ENCODE data around the gene KDELR3. TPM values are rescaled to one million over a fixed set of nuclear protein-coding genes. Genes with fewer than 3 reads are reported as not detected.

KDELR3 gene
- total RNA-seq, 1 donor from 2014 or later, result 3.7 TPM

DNA sequence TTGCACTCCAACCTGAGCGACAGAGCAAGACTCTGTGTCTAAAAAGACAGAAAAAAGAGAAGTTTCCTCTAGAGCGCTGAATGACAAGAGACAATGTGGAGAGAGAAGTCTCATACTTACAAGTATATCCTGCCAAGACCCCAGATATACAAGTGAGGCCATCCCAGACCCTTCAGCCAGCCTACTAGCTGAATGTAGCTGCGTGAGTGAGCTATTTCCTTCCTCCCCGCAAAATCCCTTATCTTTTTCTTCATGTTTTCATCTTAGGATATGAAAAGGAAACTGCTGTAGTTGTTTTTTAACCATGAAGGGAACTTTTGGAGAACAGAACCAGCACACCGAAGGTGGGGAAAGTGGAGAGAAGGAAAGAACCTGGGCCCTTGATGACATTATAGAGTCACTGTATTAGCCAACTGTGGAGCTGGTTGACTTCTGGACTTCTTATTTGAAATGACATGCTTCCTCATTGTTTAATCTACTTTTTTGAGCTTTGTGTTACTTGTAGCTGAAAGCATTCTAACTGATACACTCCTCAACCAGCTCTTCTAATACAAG is 42.6 kb downstream of the KDELR3 start:
- H3K36me3 Mint-ChIP-seq (ENCODE audit: low read depth, unreplicated experiment), result peaks cover 3% of the 10 kb centered on the region
- H3K4me1 Mint-ChIP-seq (ENCODE audit: unreplicated experiment), result peaks cover 35% of the 10 kb centered on the region
- no peaks in the 10 kb centered on the region for H3K9me3 Mint-ChIP-seq (ENCODE audit: unreplicated experiment)
- TF ChIP-seq, protein P1, sequence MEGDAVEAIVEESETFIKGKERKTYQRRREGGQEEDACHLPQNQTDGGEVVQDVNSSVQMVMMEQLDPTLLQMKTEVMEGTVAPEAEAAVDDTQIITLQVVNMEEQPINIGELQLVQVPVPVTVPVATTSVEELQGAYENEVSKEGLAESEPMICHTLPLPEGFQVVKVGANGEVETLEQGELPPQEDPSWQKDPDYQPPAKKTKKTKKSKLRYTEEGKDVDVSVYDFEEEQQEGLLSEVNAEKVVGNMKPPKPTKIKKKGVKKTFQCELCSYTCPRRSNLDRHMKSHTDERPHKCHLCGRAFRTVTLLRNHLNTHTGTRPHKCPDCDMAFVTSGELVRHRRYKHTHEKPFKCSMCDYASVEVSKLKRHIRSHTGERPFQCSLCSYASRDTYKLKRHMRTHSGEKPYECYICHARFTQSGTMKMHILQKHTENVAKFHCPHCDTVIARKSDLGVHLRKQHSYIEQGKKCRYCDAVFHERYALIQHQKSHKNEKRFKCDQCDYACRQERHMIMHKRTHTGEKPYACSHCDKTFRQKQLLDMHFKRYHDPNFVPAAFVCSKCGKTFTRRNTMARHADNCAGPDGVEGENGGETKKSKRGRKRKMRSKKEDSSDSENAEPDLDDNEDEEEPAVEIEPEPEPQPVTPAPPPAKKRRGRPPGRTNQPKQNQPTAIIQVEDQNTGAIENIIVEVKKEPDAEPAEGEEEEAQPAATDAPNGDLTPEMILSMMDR (IDR thresholded peaks at IDR 0.05; ENCODE audit: unreplicated experiment), result no peak
- no peak for DNase-seq (ENCODE audit: low spot score)
- peaks cover 12% of the 10 kb centered on the region for H3K27me3 Mint-ChIP-seq (ENCODE audit: unreplicated experiment)
- peak overlapping the region; percentile 74 for H3K27ac Mint-ChIP-seq (ENCODE audit: unreplicated experiment)
- H3K4me3 Mint-ChIP-seq (ENCODE audit: unreplicated experiment), result no peak overlapping the region

- Mint-ChIP-seq H3K27me3 (ENCODE audit: unreplicated experiment) (no peaks in the 10 kb centered on the region), H3K4me1 (ENCODE audit: unreplicated experiment) (peaks cover 19% of the 10 kb centered on the region), H3K36me3 (ENCODE audit: low read depth, unreplicated experiment) (no peaks in the 10 kb centered on the region), H3K9me3 (ENCODE audit: unreplicated experiment) (no peaks in the 10 kb centered on the region), H3K27ac (ENCODE audit: unreplicated experiment) (no peak overlapping the region), H3K4me3 (ENCODE audit: unreplicated experiment) (no peak overlapping the region)
- peak; percentile 43 for DNase-seq (ENCODE audit: low spot score)
- TF ChIP-seq, protein P1 (IDR thresholded peaks at IDR 0.05; ENCODE audit: unreplicated experiment), result no peak
Measured at GRCh38 chr22:38513063-38513462, 45.2 kb downstream of the KDELR3 start.

DNA sequence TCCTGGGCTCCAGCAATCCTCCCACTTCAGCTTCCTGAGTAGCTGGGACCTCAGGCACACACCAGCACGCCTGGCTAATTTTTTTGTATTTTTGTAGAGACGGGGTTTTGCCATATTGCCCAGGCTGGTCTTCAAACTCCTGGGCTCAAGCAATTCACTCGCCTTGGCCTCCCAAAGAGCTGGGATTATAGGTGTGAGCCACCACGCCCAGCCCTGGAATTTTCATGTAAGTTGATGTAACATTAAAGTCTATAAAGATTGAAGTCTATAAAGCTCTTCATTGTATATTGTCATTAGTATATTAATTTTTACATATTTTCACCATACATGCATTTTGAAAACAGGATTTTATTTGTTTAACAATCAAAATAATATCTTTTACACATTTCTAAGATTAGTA is 50.7 kb downstream of the KDELR3 start:
- Mint-ChIP-seq H3K36me3 (ENCODE audit: low read depth, unreplicated experiment) (no peaks in the 10 kb centered on the region), H3K27ac (ENCODE audit: unreplicated experiment) (no peak overlapping the region), H3K27me3 (ENCODE audit: unreplicated experiment) (peaks cover 2% of the 10 kb centered on the region), H3K9me3 (ENCODE audit: unreplicated experiment) (no peaks in the 10 kb centered on the region), H3K4me1 (ENCODE audit: unreplicated experiment) (no peaks in the 10 kb centered on the region), H3K4me3 (ENCODE audit: unreplicated experiment) (no peak overlapping the region)
- no peak for DNase-seq (ENCODE audit: low spot score)
- TF ChIP-seq, protein P1 (IDR thresholded peaks at IDR 0.05; ENCODE audit: unreplicated experiment), result no peak

GRCh38 chr22:38519453-38520250 is 51.8 kb downstream of the KDELR3 start:
- H3K9me3 Mint-ChIP-seq (ENCODE audit: unreplicated experiment), result no peaks in the 10 kb centered on the region
- peaks cover 2% of the 10 kb centered on the region for H3K27me3 Mint-ChIP-seq (ENCODE audit: unreplicated experiment)
- H3K4me1 Mint-ChIP-seq (ENCODE audit: unreplicated experiment), result no peaks in the 10 kb centered on the region
- DNase-seq (ENCODE audit: low spot score), result no peak
- no peaks in the 10 kb centered on the region for H3K36me3 Mint-ChIP-seq (ENCODE audit: low read depth, unreplicated experiment)
- TF ChIP-seq, protein P1 (IDR thresholded peaks at IDR 0.05; ENCODE audit: unreplicated experiment), result no peak
- no peak overlapping the region for H3K4me3 Mint-ChIP-seq (ENCODE audit: unreplicated experiment)
- H3K27ac Mint-ChIP-seq (ENCODE audit: unreplicated experiment), result no peak overlapping the region

DNA sequence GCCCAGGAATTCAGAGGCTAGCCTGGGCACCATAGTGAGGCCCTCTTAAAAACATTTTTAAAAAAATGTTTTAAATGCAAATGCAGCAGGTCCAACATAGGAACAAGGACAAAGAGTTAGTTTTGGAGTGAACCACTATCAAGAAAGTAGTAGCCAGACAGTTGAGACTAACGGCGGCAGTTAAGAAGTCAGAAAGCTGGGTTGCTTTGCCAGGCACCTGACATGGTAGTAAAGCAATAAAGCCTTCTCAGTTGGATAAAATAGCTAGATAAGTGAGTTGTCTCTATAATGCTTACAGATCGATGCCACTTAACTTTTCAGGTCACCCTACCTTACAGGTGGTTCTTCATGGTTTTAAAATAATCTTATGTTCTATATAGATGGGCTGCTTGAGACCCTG is 55.1 kb downstream of the KDELR3 start:
- DNase-seq (ENCODE audit: low spot score), result no peak
- H3K27me3 Mint-ChIP-seq (ENCODE audit: unreplicated experiment), result peaks cover 2% of the 10 kb centered on the region
- TF ChIP-seq, protein P1 (IDR thresholded peaks at IDR 0.05; ENCODE audit: unreplicated experiment), result no peak
- no peaks in the 10 kb centered on the region for H3K36me3 Mint-ChIP-seq (ENCODE audit: low read depth, unreplicated experiment)
- no peaks in the 10 kb centered on the region for H3K9me3 Mint-ChIP-seq (ENCODE audit: unreplicated experiment)
- H3K4me3 Mint-ChIP-seq (ENCODE audit: unreplicated experiment), result no peak overlapping the region
- no peaks in the 10 kb centered on the region for H3K4me1 Mint-ChIP-seq (ENCODE audit: unreplicated experiment)
- no peak overlapping the region for H3K27ac Mint-ChIP-seq (ENCODE audit: unreplicated experiment)
